HEK293 (cell line): Measurements from ENCODE around the gene CRYBG2.

Source experiments
- CTCF ChIA-PET: fragments of 350-600 bp; formaldehyde crosslinking; extraction: SDS; loops from one replicate; lab custom pipeline; 2021; ENCODE audit warnings: antibody characterized with exemption; lab: Yijun Ruan, JAX
- POLR2A ChIA-PET: fragments of 300-600 bp; formaldehyde crosslinking; extraction: SDS; loops from one replicate; lab custom pipeline; 2020; ENCODE audit warnings: antibody characterized with exemption, inconsistent platforms; lab: Yijun Ruan, JAX
- H3K27ac ChIP-seq: fragments of 200-500 bp; sonication (Bioruptor generic); 2 replicates; pipeline ENCODE4 v1.5.1; 2014; ENCODE audit warnings: low read depth, low read length, control low read depth, inconsistent platforms; ENCODE audit errors: extremely low read depth
- H3K36me3 ChIP-seq, 2 experiments: fragments of 200-500 bp in 1 of 2; sonication (Bioruptor generic) in 1 of 2; 1 replicate in 1 of 2; 2 replicates in 1 of 2; pipeline ENCODE4 v1.5.1; 2014 to 2017; ENCODE audit warnings: inconsistent platforms in 2 of 2, low read length in 2 of 2; ENCODE audit not compliant: control insufficient read depth in 2 of 2, insufficient read depth in 1 of 2
- H3K4me1 ChIP-seq: fragments of 200-500 bp; sonication (Bioruptor generic); 2 replicates; pipeline ENCODE4 v1.5.1; 2014; ENCODE audit warnings: mild to moderate bottlenecking, low read length, inconsistent platforms; ENCODE audit not compliant: control insufficient read depth, insufficient read depth
- H3K4me3 ChIP-seq: 2 replicates; pipeline ENCODE4 v1.5.1; 2011; ENCODE audit warnings: low read depth, mild to moderate bottlenecking, control low read depth, low read length, moderate library complexity
- H3K9me3 ChIP-seq: fragments of 200-500 bp; sonication (Bioruptor generic); 2 replicates; pipeline ENCODE4 v1.5.1; 2014; ENCODE audit warnings: low read depth, low read length, inconsistent platforms; ENCODE audit not compliant: control insufficient read depth, insufficient read depth
- EGR2 ChIP-seq: fragments of 450-650 bp; formaldehyde crosslinking; IDR thresholded peaks from 2 replicates; pipeline ENCODE4 v1.5.1; 2016; ENCODE audit warnings: low read depth, missing biosample characterization, missing genetic modification characterization
- ELK4 ChIP-seq: IDR thresholded peaks from 2 replicates; pipeline ENCODE4 v1.6.1; 2011; ENCODE audit warnings: mild to moderate bottlenecking, low read depth, low read length, borderline replicate concordance
- GLI4 ChIP-seq: fragments of 450-650 bp; formaldehyde crosslinking; IDR thresholded peaks from 2 replicates; pipeline ENCODE4 v1.5.1; 2016; ENCODE audit warnings: missing biosample characterization, missing genetic modification characterization
- GLIS2 ChIP-seq: fragments of 450-650 bp; formaldehyde crosslinking; IDR thresholded peaks from 2 replicates; pipeline ENCODE4 v1.5.1; 2016; ENCODE audit warnings: missing biosample characterization, missing genetic modification characterization
- HOXD13 ChIP-seq: sonication (generic); formaldehyde crosslinking; IDR thresholded peaks from 2 replicates; pipeline ENCODE4 v1.8.0; 2022; ENCODE audit warnings: missing genetic modification reagents, borderline replicate concordance
- KLF10 ChIP-seq: fragments of 450-650 bp; IDR thresholded peaks from 2 replicates; pipeline ENCODE4 v1.5.1; 2018; ENCODE audit warnings: missing biosample characterization, mild to moderate bottlenecking, missing genetic modification characterization
- KLF7 ChIP-seq: fragments of 450-650 bp; formaldehyde crosslinking; IDR thresholded peaks from 2 replicates; pipeline ENCODE4 v1.5.1; 2016; ENCODE audit warnings: missing biosample characterization, missing genetic modification characterization, borderline replicate concordance
- KLF8 ChIP-seq: fragments of 450-650 bp; formaldehyde crosslinking; IDR thresholded peaks from 2 replicates; pipeline ENCODE4 v1.5.1; 2016; ENCODE audit warnings: missing biosample characterization, missing genetic modification characterization
- OSR2 ChIP-seq: fragments of 450-650 bp; formaldehyde crosslinking; IDR thresholded peaks from 2 replicates; pipeline ENCODE4 v1.5.1; 2016; ENCODE audit warnings: missing biosample characterization, missing genetic modification characterization
- REST ChIP-seq: fragments of 450-650 bp; formaldehyde crosslinking; IDR thresholded peaks from 2 replicates; pipeline ENCODE4 v1.5.1; 2016; ENCODE audit warnings: missing biosample characterization, missing genetic modification characterization
- ZFP69B ChIP-seq: fragments of 450-650 bp; formaldehyde crosslinking; IDR thresholded peaks from 2 replicates; pipeline ENCODE4 v1.5.1; 2016; ENCODE audit warnings: missing biosample characterization, missing genetic modification characterization
- ZNF132 ChIP-seq: fragments of 450-650 bp; formaldehyde crosslinking; IDR thresholded peaks from 2 replicates; pipeline ENCODE4 v1.5.1; 2017; ENCODE audit warnings: missing biosample characterization, missing genetic modification characterization, borderline replicate concordance
- ZNF140 ChIP-seq: fragments of 450-650 bp; formaldehyde crosslinking; IDR thresholded peaks from 2 replicates; pipeline ENCODE4 v1.5.1; 2016; ENCODE audit warnings: missing biosample characterization, missing genetic modification characterization
- ZNF324 ChIP-seq: fragments of 450-650 bp; formaldehyde crosslinking; IDR thresholded peaks from 2 replicates; pipeline ENCODE4 v1.5.1; 2016; ENCODE audit warnings: missing biosample characterization, missing genetic modification characterization
- ZNF335 ChIP-seq: fragments of 450-650 bp; formaldehyde crosslinking; conservative IDR thresholded peaks from 2 replicates; pipeline ENCODE4 v1.5.1; 2016; ENCODE audit warnings: missing biosample characterization, missing genetic modification characterization
- ZNF366 ChIP-seq: fragments of 450-650 bp; formaldehyde crosslinking; conservative IDR thresholded peaks from 2 replicates; pipeline ENCODE4 v1.5.1; 2016; ENCODE audit warnings: missing biosample characterization, missing genetic modification characterization
- ZNF398 ChIP-seq: fragments of 450-650 bp; formaldehyde crosslinking; IDR thresholded peaks from 2 replicates; pipeline ENCODE4 v1.5.1; 2017; ENCODE audit warnings: missing biosample characterization, missing genetic modification characterization
- ZNF501 ChIP-seq: fragments of 450-650 bp; formaldehyde crosslinking; IDR thresholded peaks from 2 replicates; pipeline ENCODE4 v1.5.1; 2016; ENCODE audit warnings: missing biosample characterization, missing genetic modification characterization
- ZNF558 ChIP-seq: fragments of 450-650 bp; formaldehyde crosslinking; IDR thresholded peaks from 2 replicates; pipeline ENCODE4 v1.5.1; 2016; ENCODE audit warnings: missing biosample characterization, missing genetic modification characterization
- ZNF654 ChIP-seq: fragments of 450-650 bp; formaldehyde crosslinking; IDR thresholded peaks from 2 replicates; pipeline ENCODE4 v1.5.1; 2016; ENCODE audit warnings: low read depth, missing biosample characterization, missing genetic modification characterization
- ZNF677 ChIP-seq: fragments of 450-650 bp; IDR thresholded peaks from 2 replicates; pipeline ENCODE4 v1.5.0; 2018; ENCODE audit warnings: missing biosample characterization, mild to moderate bottlenecking, missing genetic modification characterization, moderate library complexity
- ZNF792 ChIP-seq: fragments of 450-650 bp; formaldehyde crosslinking; IDR thresholded peaks from 2 replicates; pipeline ENCODE4 v1.5.1; 2016; ENCODE audit warnings: missing biosample characterization, missing genetic modification characterization
- TF ChIP-seq, protein P1 (sequence below): fragments of 450-650 bp; formaldehyde crosslinking; IDR thresholded peaks from 2 replicates; pipeline ENCODE4 v1.5.1; 2016; ENCODE audit warnings: missing biosample characterization, missing genetic modification characterization
- TF ChIP-seq, protein P2 (sequence below): fragments of 450-650 bp; formaldehyde crosslinking; IDR thresholded peaks from 2 replicates; pipeline ENCODE4 v1.5.1; 2016; ENCODE audit warnings: missing biosample characterization, missing genetic modification characterization
- TF ChIP-seq, protein P3 (sequence below): fragments of 450-650 bp; formaldehyde crosslinking; IDR thresholded peaks from 2 replicates; pipeline ENCODE4 v1.5.1; 2016; ENCODE audit warnings: missing biosample characterization, missing genetic modification characterization

Gene CRYBG2

DNA sequence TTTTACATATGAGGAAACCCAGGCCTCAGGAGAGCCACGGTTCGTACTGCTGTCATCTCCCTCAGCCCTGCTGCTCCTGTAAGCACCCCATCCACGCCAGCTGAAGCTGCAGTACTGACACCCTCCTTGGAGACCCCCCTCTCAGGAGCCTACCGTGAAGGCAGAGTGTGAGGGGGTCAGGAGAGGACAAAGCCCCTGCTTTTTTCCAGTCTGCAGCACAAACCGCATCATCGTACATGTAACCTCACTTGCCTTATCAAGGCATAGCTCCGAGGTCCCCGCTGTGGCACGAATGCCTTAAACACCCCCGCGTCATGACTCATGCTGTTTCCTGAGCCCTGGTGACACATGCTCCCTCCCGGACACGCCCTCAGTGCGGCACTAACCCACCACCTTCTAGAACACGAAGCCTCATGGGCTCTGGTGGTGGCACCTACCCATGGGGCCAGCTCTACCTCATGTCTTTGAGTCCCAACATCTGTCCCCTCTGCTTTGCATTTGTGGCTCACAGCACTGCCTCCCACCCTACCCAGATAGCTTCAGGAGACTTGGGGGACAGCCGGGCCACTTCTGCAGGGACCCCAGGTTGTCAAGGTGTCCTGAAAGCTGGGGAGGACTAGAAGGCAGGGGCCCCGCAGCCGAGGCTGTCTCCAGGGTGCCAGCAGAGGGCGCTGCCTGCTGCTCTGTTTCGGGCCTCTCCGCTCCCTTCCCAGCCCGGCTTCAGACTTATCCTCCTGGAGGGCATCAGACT, 69.2 kb downstream of the CRYBG2 start:
- H3K27ac ChIP-seq = no peak overlapping the region
- H3K9me3 ChIP-seq = no peaks in the 10 kb centered on the region
- ChIA-PET POLR2A (interaction anchor here (0.6 to 2.0 kb wide), 6 partner anchors 13 to 132 kb away, joined by 3 to 10 read pairs (median 4); partner anchors contain the start of genes CD52 and UBXN11), CTCF (interaction anchor here (0.5 to 10.2 kb wide), 39 partner anchors 9 to 615 kb away, joined by 3 to 203 read pairs (median 4); partner anchors contain the start of genes CATSPER4, CD52 and UBXN11)
- no peaks in the 10 kb centered on the region for H3K4me1 ChIP-seq
- H3K36me3 ChIP-seq = peaks cover 0 to 26% of the 10 kb centered on the region in 2 experiments; a peak in 1 of 3 replicates
- H3K4me3 ChIP-seq = no peak overlapping the region
- TF ChIP-seq, protein P1, sequence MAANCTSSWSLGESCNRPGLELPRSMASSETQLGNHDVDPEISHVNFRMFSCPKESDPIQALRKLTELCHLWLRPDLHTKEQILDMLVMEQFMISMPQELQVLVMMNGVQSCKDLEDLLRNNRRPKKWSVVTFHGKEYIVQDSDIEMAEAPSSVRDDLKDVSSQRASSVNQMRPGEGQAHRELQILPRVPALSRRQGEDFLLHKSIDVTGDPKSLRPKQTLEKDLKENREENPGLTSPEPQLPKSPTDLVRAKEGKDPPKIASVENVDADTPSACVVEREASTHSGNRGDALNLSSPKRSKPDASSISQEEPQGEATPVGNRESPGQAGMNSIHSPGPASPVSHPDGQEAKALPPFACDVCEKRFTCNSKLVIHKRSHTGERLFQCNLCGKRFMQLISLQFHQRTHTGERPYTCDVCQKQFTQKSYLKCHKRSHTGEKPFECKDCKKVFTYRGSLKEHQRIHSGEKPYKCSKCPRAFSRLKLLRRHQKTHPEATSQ (tag by site-specific recombination) = no peak
- TF ChIP-seq REST = no peak
- no peak for TF ChIP-seq OSR2
- TF ChIP-seq ZNF140 (tag by site-specific recombination) = no peak
- peak; percentile 64; the same call in 1 of the 2 replicates for TF ChIP-seq KLF7 (tag by site-specific recombination)
- TF ChIP-seq ZNF792 = peak; percentile 19; the same call in 1 of the 2 replicates
- TF ChIP-seq KLF8 (tag by site-specific recombination) = peak; percentile 89
- TF ChIP-seq, protein P2, sequence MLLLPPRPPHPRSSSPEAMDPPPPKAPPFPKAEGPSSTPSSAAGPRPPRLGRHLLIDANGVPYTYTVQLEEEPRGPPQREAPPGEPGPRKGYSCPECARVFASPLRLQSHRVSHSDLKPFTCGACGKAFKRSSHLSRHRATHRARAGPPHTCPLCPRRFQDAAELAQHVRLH (tag by site-specific recombination) = no peak
- no peak for TF ChIP-seq ZNF132 (tag by site-specific recombination)
- TF ChIP-seq GLIS2 (tag by site-specific recombination) = peak; percentile 89
- peak; percentile 92 for TF ChIP-seq EGR2
- TF ChIP-seq, protein P3, sequence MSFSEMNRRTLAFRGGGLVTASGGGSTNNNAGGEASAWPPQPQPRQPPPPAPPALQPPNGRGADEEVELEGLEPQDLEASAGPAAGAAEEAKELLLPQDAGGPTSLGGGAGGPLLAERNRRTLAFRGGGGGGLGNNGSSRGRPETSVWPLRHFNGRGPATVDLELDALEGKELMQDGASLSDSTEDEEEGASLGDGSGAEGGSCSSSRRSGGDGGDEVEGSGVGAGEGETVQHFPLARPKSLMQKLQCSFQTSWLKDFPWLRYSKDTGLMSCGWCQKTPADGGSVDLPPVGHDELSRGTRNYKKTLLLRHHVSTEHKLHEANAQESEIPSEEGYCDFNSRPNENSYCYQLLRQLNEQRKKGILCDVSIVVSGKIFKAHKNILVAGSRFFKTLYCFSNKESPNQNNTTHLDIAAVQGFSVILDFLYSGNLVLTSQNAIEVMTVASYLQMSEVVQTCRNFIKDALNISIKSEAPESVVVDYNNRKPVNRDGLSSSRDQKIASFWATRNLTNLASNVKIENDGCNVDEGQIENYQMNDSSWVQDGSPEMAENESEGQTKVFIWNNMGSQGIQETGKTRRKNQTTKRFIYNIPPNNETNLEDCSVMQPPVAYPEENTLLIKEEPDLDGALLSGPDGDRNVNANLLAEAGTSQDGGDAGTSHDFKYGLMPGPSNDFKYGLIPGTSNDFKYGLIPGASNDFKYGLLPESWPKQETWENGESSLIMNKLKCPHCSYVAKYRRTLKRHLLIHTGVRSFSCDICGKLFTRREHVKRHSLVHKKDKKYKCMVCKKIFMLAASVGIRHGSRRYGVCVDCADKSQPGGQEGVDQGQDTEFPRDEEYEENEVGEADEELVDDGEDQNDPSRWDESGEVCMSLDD (tag by site-specific recombination) = peak; percentile 73
- TF ChIP-seq ZNF398 = peak; percentile 85
- TF ChIP-seq GLI4 (tag by site-specific recombination) = no peak
- TF ChIP-seq HOXD13 (CRISPR knock-in tag) = no peak
- TF ChIP-seq ZNF335 = peak; percentile 90
- TF ChIP-seq ZFP69B (tag by site-specific recombination) = peak; percentile 88
- TF ChIP-seq ZNF324 (tag by site-specific recombination) = peak; percentile 52; the same call in 1 of the 2 replicates
- no peak for TF ChIP-seq ELK4
- 0 out of 2 replicates have a peak, but pooled peaks have one; percentile 43 for TF ChIP-seq ZNF366 (tag by site-specific recombination)
- peak; percentile 70; the same call in 1 of the 2 replicates for TF ChIP-seq KLF10
- TF ChIP-seq ZNF558 = no peak
- TF ChIP-seq ZNF654 (tag by site-specific recombination) = peak; percentile 66
- peak; percentile 77; the same call in 1 of the 2 replicates for TF ChIP-seq ZNF501 (tag by site-specific recombination)
- TF ChIP-seq ZNF677 (tag by site-specific recombination) = no peak
